H1 (cell line): ENCODE measurements around the gene TMC6. TPM values are rescaled to one million over a fixed set of nuclear protein-coding genes. Genes with fewer than 3 reads are reported as not detected.

Experiments used
- CTCF ChIA-PET: fragments of 300-600 bp; sonication (Branson Sonifier 250); formaldehyde crosslinking; loops from one replicate; lab custom pipeline; 2021; ENCODE audit not compliant: partially characterized antibody; lab: Charles Lee
- POLR2A ChIA-PET: fragments of 300-600 bp; sonication (Branson Sonifier 250); formaldehyde crosslinking; loops from one replicate; lab custom pipeline; 2021; ENCODE audit warnings: inconsistent platforms; ENCODE audit not compliant: partially characterized antibody; lab: Charles Lee
- DNase-seq, 2 experiments: peaks; one replicate each; pipeline versions ENCODE4 v3.0.0 to v3.0.0-alpha.2; 2010 to 2022; ENCODE audit warnings: low spot score in 2 of 2, low read depth in 1 of 2, mixed read lengths in 1 of 2
- FAIRE-seq: peaks from 2 replicates; lab custom pipeline; 2011; peaks lifted over from hg19 to GRCh38; lab: Jason Lieb, UNC
- H2AFZ ChIP-seq: 2 replicates; pipeline ENCODE4 v1.8.1; 2012; ENCODE audit warnings: low read length, inconsistent platforms
- H2AK5ac ChIP-seq: 2 replicates; pipeline ENCODE4 v1.6.1; 2013; ENCODE audit warnings: low read depth, low read length
- H2BK120ac ChIP-seq: replicated peaks from 2 replicates; pipeline ENCODE3; 2013; ENCODE audit warnings: low read depth, low read length, inconsistent platforms
- H2BK12ac ChIP-seq: 2 replicates; pipeline ENCODE4 v1.6.1; 2013; ENCODE audit warnings: low read depth, low read length
- H2BK15ac ChIP-seq: 2 replicates; pipeline ENCODE4 v1.6.1; 2013; ENCODE audit warnings: low read length
- H2BK20ac ChIP-seq: 2 replicates; pipeline ENCODE4 v1.6.1; 2013; ENCODE audit warnings: low read length
- H2BK5ac ChIP-seq: 2 replicates; pipeline ENCODE4 v1.6.1; 2013; ENCODE audit warnings: low read depth, low read length
- H3K14ac ChIP-seq: 2 replicates; pipeline ENCODE4 v1.6.1; 2013; ENCODE audit warnings: inconsistent platforms; ENCODE audit not compliant: insufficient read length
- H3K18ac ChIP-seq: 2 replicates; pipeline ENCODE4 v1.6.1; 2013; ENCODE audit warnings: low read length; ENCODE audit errors: extremely low read depth
- H3K23ac ChIP-seq: 2 replicates; pipeline ENCODE4 v1.6.1; 2013; ENCODE audit warnings: inconsistent platforms; ENCODE audit not compliant: insufficient read length
- H3K23me2 ChIP-seq: 2 replicates; pipeline ENCODE4 v1.6.1; 2013; ENCODE audit warnings: low read depth, low read length
- H3K27ac ChIP-seq: 2 replicates; pipeline ENCODE4 v1.6.1; 2011; ENCODE audit warnings: low read depth, low read length, inconsistent platforms
- H3K27me3 ChIP-seq, 4 experiments: replicated peaks in 1 of 4; 1 replicate in 1 of 4; 2 replicates in 3 of 4; pipeline versions ENCODE4 v1.6.1 to v1.8.1; 2011 to 2013; ENCODE audit warnings: low read length in 3 of 4, mild to moderate bottlenecking in 3 of 4, inconsistent platforms in 2 of 4, mixed read lengths in 2 of 4, moderate library complexity in 1 of 4; ENCODE audit not compliant: control insufficient read depth in 3 of 4, insufficient read depth in 3 of 4; ENCODE audit errors: extremely low read depth in 1 of 4
- H3K36me3 ChIP-seq, 4 experiments: 2 replicates each; pipeline versions ENCODE4 v1.6.1 to v1.8.1; 2011 to 2013; ENCODE audit warnings: mild to moderate bottlenecking in 4 of 4, low read length in 3 of 4, moderate library complexity in 2 of 4, control low read depth in 1 of 4, inconsistent platforms in 1 of 4; ENCODE audit not compliant: insufficient read depth in 4 of 4, control insufficient read depth in 2 of 4
- H3K4ac ChIP-seq: replicated peaks from 2 replicates; pipeline ENCODE3; 2013; ENCODE audit warnings: low read length, low read depth, mixed read lengths, inconsistent platforms; ENCODE audit not compliant: insufficient read length
- H3K4me1 ChIP-seq, 4 experiments: replicated peaks in 1 of 4; 1 replicate in 1 of 4; 2 replicates in 3 of 4; pipeline versions ENCODE4 v1.6.1 to v1.8.1; 2011 to 2013; ENCODE audit warnings: low read length in 3 of 4, inconsistent platforms in 2 of 4, mixed read lengths in 1 of 4; ENCODE audit not compliant: insufficient read depth in 4 of 4, control insufficient read depth in 3 of 4
- H3K4me2 ChIP-seq, 2 experiments: 2 replicates each; pipeline versions ENCODE4 v1.6.1 to v1.8.1; 2011 to 2013; ENCODE audit warnings: low read depth in 2 of 2, low read length in 2 of 2, control low read depth in 1 of 2, inconsistent platforms in 1 of 2, mild to moderate bottlenecking in 1 of 2; ENCODE audit not compliant: insufficient read depth in 1 of 2
- H3K4me3 ChIP-seq, 4 experiments: fragments of 200-600, 300-600 bp in 1 of 4; sonication (generic), shearing (Covaris generic), sonication (Bioruptor Twin) in 1 of 4; 2 replicates each; pipeline versions ENCODE4 v1.5.1 to v1.8.1; 2011 to 2016; ENCODE audit warnings: low read length in 4 of 4, low read depth in 3 of 4, control low read depth in 2 of 4, inconsistent platforms in 2 of 4, mild to moderate bottlenecking in 2 of 4, mixed read lengths in 1 of 4, moderate library complexity in 1 of 4; ENCODE audit not compliant: insufficient read depth in 2 of 4; ENCODE audit errors: extremely low read depth in 1 of 4
- H3K56ac ChIP-seq: replicated peaks from 2 replicates; pipeline ENCODE3; 2013; ENCODE audit warnings: low read depth, mild to moderate bottlenecking, mixed read lengths, low read length, inconsistent platforms; ENCODE audit not compliant: insufficient read length
- H3K79me1 ChIP-seq: 2 replicates; pipeline ENCODE4 v1.6.1; 2013; ENCODE audit warnings: low read depth, low read length, control low read depth
- H3K79me2 ChIP-seq, 2 experiments: 2 replicates each; pipeline versions ENCODE4 v1.6.1 to v1.8.1; 2012 to 2013; ENCODE audit warnings: low read length in 2 of 2, mild to moderate bottlenecking in 2 of 2, inconsistent platforms in 1 of 2; ENCODE audit not compliant: insufficient read depth in 2 of 2, control insufficient read depth in 1 of 2
- H3K9ac ChIP-seq, 4 experiments: replicated peaks in 1 of 4; 1 replicate in 1 of 4; 2 replicates in 3 of 4; pipeline versions ENCODE4 v1.6.1 to v1.8.1; 2011 to 2013; ENCODE audit warnings: low read depth in 3 of 4, low read length in 3 of 4, control low read depth in 2 of 4, mild to moderate bottlenecking in 2 of 4, moderate library complexity in 2 of 4, inconsistent platforms in 1 of 4; ENCODE audit errors: extremely low read depth in 1 of 4
- H3K9me3 ChIP-seq, 2 experiments: 2 replicates each; pipeline versions ENCODE4 v1.6.1 to v1.8.1; 2012 to 2013; ENCODE audit warnings: mild to moderate bottlenecking in 2 of 2, moderate library complexity in 2 of 2, control low read depth in 1 of 2, inconsistent platforms in 1 of 2, low read depth in 1 of 2, low read length in 1 of 2, mixed read lengths in 1 of 2; ENCODE audit not compliant: insufficient read depth in 2 of 2
- H4K20me1 ChIP-seq, 2 experiments: replicated peaks in 1 of 2; 2 replicates each; pipeline versions ENCODE3 to v1.8.1; 2011 to 2013; ENCODE audit warnings: inconsistent platforms in 2 of 2, low read length in 2 of 2, mild to moderate bottlenecking in 1 of 2; ENCODE audit not compliant: insufficient read depth in 2 of 2, control insufficient read depth in 1 of 2
- H4K5ac ChIP-seq: 2 replicates; pipeline ENCODE4 v1.6.1; 2013; ENCODE audit warnings: low read length, low read depth, mixed read lengths, inconsistent platforms; ENCODE audit not compliant: insufficient read length
- H4K8ac ChIP-seq: 2 replicates; pipeline ENCODE4 v1.8.0; 2013; ENCODE audit warnings: mild to moderate bottlenecking, moderate library complexity, low read length, inconsistent platforms; ENCODE audit not compliant: insufficient read depth; ENCODE audit errors: extremely low read depth
- H4K91ac ChIP-seq: replicated peaks from 2 replicates; pipeline ENCODE3; 2013; ENCODE audit warnings: low read length, mixed read lengths, inconsistent platforms; ENCODE audit not compliant: insufficient read length
- BCL11A ChIP-seq, 2 experiments: IDR thresholded peaks; one replicate each; pipeline ENCODE4 v1.6.1; 2011; ENCODE audit warnings: low read depth in 2 of 2, low read length in 2 of 2, mild to moderate bottlenecking in 2 of 2
- CBX8 ChIP-seq: fragments of 300-800, 300-1000 bp; sonication (generic); IDR thresholded peaks from 2 replicates; pipeline ENCODE4 v1.7.1; 2016; ENCODE audit warnings: low read depth, low read length, borderline replicate concordance
- CREB1 ChIP-seq: IDR thresholded peaks from 2 replicates; pipeline ENCODE4 v1.6.1; 2012; ENCODE audit warnings: inconsistent platforms
- EP300 ChIP-seq, 2 experiments: IDR thresholded peaks; 1 replicate in 1 of 2; 2 replicates in 1 of 2; pipeline ENCODE4 v1.6.1; 2011 to 2012; ENCODE audit warnings: low read depth in 2 of 2, low read length in 2 of 2, mild to moderate bottlenecking in 2 of 2, borderline replicate concordance in 1 of 2, inconsistent platforms in 1 of 2, moderate library complexity in 1 of 2
- HDAC2 ChIP-seq, 2 experiments: fragments of 300-600 bp in 1 of 2; sonication (generic) in 1 of 2; IDR thresholded peaks; 2 replicates each; pipeline ENCODE4 v1.6.1; 2011 to 2012; ENCODE audit warnings: low read depth in 2 of 2, low read length in 2 of 2, mild to moderate bottlenecking in 2 of 2, moderate library complexity in 2 of 2, borderline replicate concordance in 1 of 2, inconsistent platforms in 1 of 2
- HDAC6 ChIP-seq: IDR thresholded peaks from one replicate; pipeline ENCODE4 v1.7.1; 2012; ENCODE audit warnings: low read depth, mild to moderate bottlenecking, inconsistent platforms, low read length, moderate library complexity
- KDM4A ChIP-seq: IDR thresholded peaks from one replicate; pipeline ENCODE4 v1.7.1; 2012; ENCODE audit warnings: low read depth, mild to moderate bottlenecking, moderate library complexity, low read length, inconsistent platforms; ENCODE audit not compliant: severe bottlenecking
- MAFK ChIP-seq: IDR thresholded peaks from 2 replicates; pipeline ENCODE4 v1.6.1; 2012; ENCODE audit warnings: low read depth, mild to moderate bottlenecking, improper control_type of control experiment, low read length
- RBBP5 ChIP-seq: IDR thresholded peaks from 2 replicates; pipeline ENCODE4 v1.7.1; 2012; ENCODE audit warnings: low read depth, mild to moderate bottlenecking, inconsistent platforms, low read length, moderate library complexity, borderline replicate concordance
- RNF2 ChIP-seq: fragments of 200-900, 300-1000 bp; sonication (generic); IDR thresholded peaks from 2 replicates; pipeline ENCODE4 v1.7.1; 2016; ENCODE audit warnings: borderline replicate concordance, low read depth, mild to moderate bottlenecking, antibody characterized with exemption, low read length; ENCODE audit not compliant: poor library complexity, severe bottlenecking; ENCODE audit errors: missing control alignments
- TBP ChIP-seq: IDR thresholded peaks from 2 replicates; pipeline ENCODE4 v1.6.1; 2011; ENCODE audit warnings: low read depth, low read length, improper control_type of control experiment
- ZNF274 ChIP-seq: IDR thresholded peaks from 2 replicates; pipeline ENCODE4 v1.7.0; 2012; ENCODE audit warnings: low read length, borderline replicate concordance; ENCODE audit errors: extremely low read depth
- WGBS, 2 experiments: shearing (Covaris generic) in 1 of 2; methylation state at CpG; one replicate each; pipeline versions ENCODE4 v1.1.6 to v1.1.7; 2013 to 2015; ENCODE audit warnings: low lambda C conversion rate in 2 of 2, mixed read lengths in 2 of 2, inconsistent platforms in 1 of 2, low coverage in 1 of 2, missing lambda C conversion rate in 1 of 2; ENCODE audit not compliant: insufficient replicate concordance in 2 of 2, insufficient coverage in 1 of 2, insufficient read length in 1 of 2; ENCODE audit errors: extremely low coverage in 1 of 2, missing lambda C conversion rate in 1 of 2; 5-methylcytosine and 5-hydroxymethylcytosine counted together
- polyA plus RNA-seq, 7 experiments: library from polyadenylated mRNA; depleted of rRNA in 3 of 7; stranded (reverse) in 5 of 7; unstranded in 2 of 7; fragments of >200 nt in 5 of 7; fragments of 200-250 nt in 2 of 7; gene quantifications; 1 replicate in 5 of 7; 2 replicates in 1 of 7; 4 replicates in 1 of 7; pipeline versions ENCODE4 v1.2.1 to v1.2.3, GENCODE V29; 2011 to 2013; ENCODE audit warnings: missing spikeins in 2 of 7, mixed read lengths in 2 of 7
- total RNA-seq: library from RNA; stranded (reverse); fragmentation: NEBNext Ultra II Directional; extraction: Animal tissue kit (Norgen Biotek cat#: 25700); gene quantifications from 2 replicates; pipeline ENCODE4 v1.2.1, GENCODE V29; 2021

Gene TMC6
- total and polyA plus RNA-seq, 2 of the 8 experiments (the other 6 are each of a cell fraction or from before 2014, with no cell fraction given): 39.4 to 77.6 TPM

GRCh38 chr17:78096093-78096492 is 32.5 kb downstream of the TMC6 start:
- Histone ChIP-seq H3K79me1 (no peaks in the 10 kb centered on the region), H2BK12ac (no peak overlapping the region), H4K5ac (no peak overlapping the region), H2BK15ac (no peak overlapping the region), H3K4me3 (no peak overlapping the region), H3K27ac (no peak overlapping the region), H2BK20ac (no peak overlapping the region), H2BK120ac (no peak overlapping the region), H3K27me3 (no peaks in the 10 kb centered on the region), H3K9me3 (peaks cover 7 to 12% of the 10 kb centered on the region in 2 experiments; a peak in 3 of 4 replicates), H2AFZ (no peak overlapping the region), H2AK5ac (no peak overlapping the region), H4K20me1 (peaks cover 0 to 4% of the 10 kb centered on the region in 2 experiments), H3K4me2 (no peak overlapping the region), H3K79me2 (no peaks in the 10 kb centered on the region), H2BK5ac (no peak overlapping the region), H3K4me1 (no peaks in the 10 kb centered on the region), H4K91ac (no peak overlapping the region), H3K18ac (no peak overlapping the region), H3K56ac (no peak overlapping the region), H4K8ac (no peak overlapping the region), H3K23me2 (no peaks in the 10 kb centered on the region), H3K9ac (no peak overlapping the region), H3K14ac (no peak overlapping the region), H3K36me3 (peaks cover 19 to 80% (median 53%) of the 10 kb centered on the region in 4 experiments; a peak in 7 of 8 replicates), H3K23ac (no peak overlapping the region)
- POLR2A ChIA-PET: interaction anchor here (1.0 to 2.1 kb wide), 3 partner anchors 12 to 19 kb away, joined by 3 to 4 read pairs (median 3); no protein-coding TSS in a partner anchor
- WGBS, 2 experiments: 88% methylated on average over 6 of the region's 9 CpGs; no CpG with 5 or more reads in 1 of the 2 experiments
- FAIRE-seq (no peak), DNase-seq (no peak)
- CTCF ChIA-PET: interaction anchor here (0.6 to 6.6 kb wide), 4 partner anchors 11 to 1153 kb away, joined by 3 to 35 read pairs (median 6); no protein-coding TSS in a partner anchor
- TF ChIP-seq RNF2 (no peak), HDAC6 (no peak), MAFK (no peak), CBX8 (no peak), HDAC2 (IDR thresholded peaks at IDR 0.05; ENCODE audit: borderline replicate concordance in 1 of 2, low read depth in 2 of 2, low read length in 2 of 2) (no peak), TBP (no peak), ZNF274 (no peak), BCL11A (IDR thresholded peaks at IDR 0.05; ENCODE audit: low read depth in 2 of 2, low read length in 2 of 2) (no peak), EP300 (IDR thresholded peaks at IDR 0.05; ENCODE audit: borderline replicate concordance in 1 of 2, low read depth in 2 of 2, low read length in 2 of 2) (no peak), KDM4A (no peak), RBBP5 (no peak), CREB1 (no peak)
- TF ChIP-seq, all 59 proteins: peak for 0
- H3K4ac ChIP-seq: no peak overlapping the region
